ENCODE measurements around the gene R3HDM2.

Gene R3HDM2

GRCh38 chr12:57219993-57220754, 210.7 kb downstream of the R3HDM2 start:
- no peak for DNase-seq (ENCODE audit: low read depth in 2 of 2, low spot score in 1 of 2)

- no peak for DNase-seq (ENCODE audit: low read depth in 2 of 2, low spot score in 1 of 2)
Measured at GRCh38 chr12:57219205-57219992, 211.4 kb downstream of the R3HDM2 start.

GRCh38 chr12:57218030-57218853, 212.6 kb downstream of the R3HDM2 start:
- DNase-seq (ENCODE audit: low read depth in 2 of 2, low spot score in 1 of 2): no peak

- DNase-seq (ENCODE audit: low read depth in 2 of 2, low spot score in 1 of 2): no peak
Measured at GRCh38 chr12:57216921-57217879, 213.6 kb downstream of the R3HDM2 start.

- peak in 1 of 2 donors; percentile 30 for DNase-seq (ENCODE audit: low read depth in 2 of 2, low spot score in 1 of 2)
Measured at GRCh38 chr12:57216014-57216911, 214.6 kb downstream of the R3HDM2 start, which contains the start of gene NXPH4. NXPH4 (plus strand) TSS chr12:57216794; CDS start chr12:57216970, 176 bp downstream.

- DNase-seq (ENCODE audit: low read depth in 2 of 2, low spot score in 1 of 2): no peak
Measured at GRCh38 chr12:57215668-57216013, 215.2 kb downstream of the R3HDM2 start.

GRCh38 chr12:57215065-57215464, 215.8 kb downstream of the R3HDM2 start:
- DNase-seq (ENCODE audit: low read depth in 2 of 2, low spot score in 1 of 2): no peak

- peak in 1 of 2 donors; percentile 47 for DNase-seq (ENCODE audit: low read depth in 2 of 2, low spot score in 1 of 2)
Measured at GRCh38 chr12:57214398-57214781, 216.5 kb downstream of the R3HDM2 start.

- no peak for DNase-seq (ENCODE audit: low read depth in 2 of 2, low spot score in 1 of 2)
Measured at GRCh38 chr12:57213763-57214397, 217.0 kb downstream of the R3HDM2 start.

GRCh38 chr12:57213058-57213715, 217.7 kb downstream of the R3HDM2 start:
- peak; percentile 69 to 71 for DNase-seq (ENCODE audit: low read depth in 2 of 2, low spot score in 1 of 2)

GRCh38 chr12:57212701-57213057, 218.2 kb downstream of the R3HDM2 start:
- no peak for DNase-seq (ENCODE audit: low read depth in 2 of 2, low spot score in 1 of 2)

GRCh38 chr12:57211791-57212700, 218.8 kb downstream of the R3HDM2 start:
- DNase-seq (ENCODE audit: low read depth in 2 of 2, low spot score in 1 of 2): no peak

- DNase-seq (ENCODE audit: low read depth in 2 of 2, low spot score in 1 of 2): no peak
Measured at GRCh38 chr12:57210926-57211692, 219.7 kb downstream of the R3HDM2 start.

GRCh38 chr12:57210461-57210860, 220.4 kb downstream of the R3HDM2 start:
- DNase-seq (ENCODE audit: low read depth in 2 of 2, low spot score in 1 of 2): no peak

- no peak for DNase-seq (ENCODE audit: low read depth in 2 of 2, low spot score in 1 of 2)
Measured at GRCh38 chr12:57209916-57210315, 220.9 kb downstream of the R3HDM2 start.

GRCh38 chr12:57208631-57209282, 222.1 kb downstream of the R3HDM2 start:
- DNase-seq (ENCODE audit: low read depth in 2 of 2, low spot score in 1 of 2): no peak

All from stimulated activated CD8-positive, alpha-beta memory T cell treated with anti-CD3 and anti-CD28 coated beads, Interleukin-4, amount 100 ng/mL, for 1 hour (primary cell).